Mesenchymal stem cell (in vitro differentiated cells and primary cell): ENCODE data around the gene TTC7B.

ENCODE experiments used
- DNase-seq: peaks from one replicate; pipeline ENCODE4 v3.0.0-alpha.2; 2013
- H2AFZ ChIP-seq: one replicate; pipeline ENCODE4 v1.6.1; 2013; ENCODE audit warnings: low read depth, mild to moderate bottlenecking, control low read depth, inconsistent platforms, low read length, moderate library complexity
- H2AK5ac ChIP-seq: 2 replicates; pipeline ENCODE4 v1.6.1; 2013; ENCODE audit warnings: low read length, moderate library complexity, mild to moderate bottlenecking, inconsistent platforms; ENCODE audit not compliant: severe bottlenecking
- H2BK120ac ChIP-seq: one replicate; pipeline ENCODE4 v1.6.1; 2013; ENCODE audit warnings: low read depth, mild to moderate bottlenecking, inconsistent platforms, low read length, moderate library complexity
- H2BK12ac ChIP-seq, 2 experiments: one replicate each; pipeline ENCODE4 v1.6.1; 2013; ENCODE audit warnings: inconsistent platforms in 2 of 2, low read length in 2 of 2, mild to moderate bottlenecking in 2 of 2, moderate library complexity in 2 of 2, control low read depth in 1 of 2
- H2BK15ac ChIP-seq: one replicate; pipeline ENCODE4 v1.6.1; 2013; ENCODE audit warnings: mild to moderate bottlenecking, low read depth, inconsistent platforms; ENCODE audit not compliant: poor library complexity, severe bottlenecking
- H2BK5ac ChIP-seq: 2 replicates; pipeline ENCODE4 v1.6.1; 2013; ENCODE audit warnings: low read depth, mild to moderate bottlenecking, low read length, control low read depth, inconsistent platforms; ENCODE audit not compliant: poor library complexity, severe bottlenecking
- H3K14ac ChIP-seq, 2 experiments: one replicate each; pipeline ENCODE4 v1.6.1; 2013; ENCODE audit warnings: inconsistent platforms in 2 of 2, low read length in 2 of 2, control low read depth in 1 of 2, mild to moderate bottlenecking in 1 of 2, moderate library complexity in 1 of 2
- H3K18ac ChIP-seq, 2 experiments: one replicate each; pipeline ENCODE4 v1.6.1; 2013; ENCODE audit warnings: inconsistent platforms in 2 of 2, low read length in 2 of 2, control low read depth in 1 of 2, low read depth in 1 of 2, mild to moderate bottlenecking in 1 of 2
- H3K23ac ChIP-seq, 2 experiments: one replicate each; pipeline ENCODE4 v1.6.1; 2013; ENCODE audit warnings: inconsistent platforms in 2 of 2, low read length in 2 of 2, mild to moderate bottlenecking in 2 of 2, moderate library complexity in 2 of 2, control low read depth in 1 of 2
- H3K27ac ChIP-seq: 2 replicates; pipeline ENCODE4 v1.5.1; 2013; ENCODE audit warnings: mild to moderate bottlenecking, moderate library complexity, low read length, control low read depth, inconsistent platforms; ENCODE audit not compliant: poor library complexity, severe bottlenecking
- H3K27me3 ChIP-seq, 2 experiments: 2 replicates each; pipeline versions ENCODE4 v1.6.1 to v1.7.0; 2013; ENCODE audit warnings: low read length in 2 of 2, mild to moderate bottlenecking in 2 of 2, moderate library complexity in 2 of 2, control low read depth in 1 of 2, inconsistent platforms in 1 of 2; ENCODE audit not compliant: control insufficient read depth in 1 of 2, insufficient read depth in 1 of 2
- H3K36me3 ChIP-seq, 2 experiments: 2 replicates each; pipeline versions ENCODE4 v1.6.1 to v1.7.0; 2013; ENCODE audit warnings: low read length in 2 of 2, control low read depth in 1 of 2, inconsistent platforms in 1 of 2, low read depth in 1 of 2, mild to moderate bottlenecking in 1 of 2; ENCODE audit not compliant: insufficient read depth in 2 of 2, control insufficient read depth in 1 of 2
- H3K4ac ChIP-seq, 2 experiments: one replicate each; pipeline ENCODE4 v1.6.1; 2013; ENCODE audit warnings: inconsistent platforms in 2 of 2, low read length in 2 of 2, mild to moderate bottlenecking in 2 of 2, moderate library complexity in 2 of 2, control low read depth in 1 of 2, low read depth in 1 of 2
- H3K4me1 ChIP-seq: 2 replicates; pipeline ENCODE4 v1.6.1; 2013; ENCODE audit warnings: low read depth, low read length, control low read depth; ENCODE audit not compliant: control insufficient read depth, insufficient read depth
- H3K4me2 ChIP-seq: 2 replicates; pipeline ENCODE4 v1.6.1; 2013; ENCODE audit warnings: low read length, mild to moderate bottlenecking, inconsistent platforms; ENCODE audit not compliant: poor library complexity, severe bottlenecking
- H3K4me3 ChIP-seq, 2 experiments: 2 replicates each; pipeline versions ENCODE4 v1.5.1 to v1.7.0; 2013; ENCODE audit warnings: low read length in 2 of 2, mild to moderate bottlenecking in 2 of 2, control low read depth in 1 of 2, low read depth in 1 of 2; ENCODE audit not compliant: insufficient read depth in 1 of 2
- H3K79me1 ChIP-seq: replicated peaks from 2 replicates; pipeline ENCODE4 v1.6.1; 2013; ENCODE audit warnings: mild to moderate bottlenecking, control low read depth, low read length, inconsistent platforms; ENCODE audit not compliant: poor library complexity, severe bottlenecking
- H3K9ac ChIP-seq: 2 replicates; pipeline ENCODE4 v1.7.0; 2013; ENCODE audit warnings: mild to moderate bottlenecking, low read length, moderate library complexity
- H3K9me3 ChIP-seq: 2 replicates; pipeline ENCODE4 v1.7.0; 2013; ENCODE audit warnings: mild to moderate bottlenecking, low read length; ENCODE audit not compliant: control insufficient read depth
- H4K8ac ChIP-seq: one replicate; pipeline ENCODE4 v1.6.1; 2013; ENCODE audit warnings: inconsistent platforms, mild to moderate bottlenecking, low read length, moderate library complexity
- H4K91ac ChIP-seq: one replicate; pipeline ENCODE4 v1.6.1; 2013; ENCODE audit warnings: mild to moderate bottlenecking, low read length, inconsistent platforms
- WGBS: methylation state at CpG from one replicate; pipeline ENCODE4 v1.1.7; 2013; ENCODE audit warnings: mixed read lengths; 5-methylcytosine and 5-hydroxymethylcytosine counted together

TTC7B gene

GRCh38 chr14:90728951-90729350 lies 87.3 kb downstream of the TTC7B start:
- Histone ChIP-seq H3K27ac (no peak overlapping the region), H3K4me2 (no peak overlapping the region), H3K23ac (no peak overlapping the region), H3K36me3 (peaks cover 6 to 16% of the 10 kb centered on the region in 2 experiments), H2BK12ac (no peak overlapping the region), H3K4me1 (no peaks in the 10 kb centered on the region), H2BK5ac (no peak overlapping the region), H2AFZ (no peak overlapping the region), H3K79me1 (peaks cover 6% of the 10 kb centered on the region), H3K18ac (no peak overlapping the region), H3K9me3 (no peaks in the 10 kb centered on the region), H4K91ac (no peak overlapping the region), H3K4ac (no peak overlapping the region), H3K9ac (no peak overlapping the region), H3K4me3 (no peak overlapping the region), H2BK15ac (no peak overlapping the region), H4K8ac (no peak overlapping the region), H3K14ac (no peak overlapping the region), H2AK5ac (no peak overlapping the region), H2BK120ac (no peak overlapping the region), H3K27me3 (no peaks in the 10 kb centered on the region)
- no peak for DNase-seq
- 92% methylated on average over 5 of the region's 5 CpGs for WGBS

DNA sequence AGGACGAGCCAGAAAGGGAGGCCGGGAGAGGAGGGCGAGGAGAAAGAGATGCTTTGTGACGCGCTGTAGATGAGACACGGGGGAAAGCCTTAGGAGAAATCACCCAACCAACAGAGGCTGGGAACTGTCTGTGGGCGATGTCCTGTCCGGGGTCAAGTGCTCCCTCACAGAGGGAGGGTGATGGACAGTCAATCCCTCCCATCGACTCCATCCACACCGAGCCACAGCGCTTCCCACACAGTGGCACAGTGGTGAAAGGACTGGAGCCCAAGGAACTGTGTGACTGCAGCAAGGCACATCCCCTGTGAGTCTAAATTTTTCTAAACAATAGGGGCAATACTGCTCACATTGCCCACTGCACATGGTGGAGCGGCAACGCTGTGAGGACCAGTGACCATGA lies 89.1 kb downstream of the TTC7B start:
- no peaks in the 10 kb centered on the region for H3K4me1 ChIP-seq
- H2BK15ac ChIP-seq, result no peak overlapping the region
- H3K27ac ChIP-seq, result no peak overlapping the region
- H3K79me1 ChIP-seq, result peaks cover 5% of the 10 kb centered on the region
- no peak overlapping the region for H3K23ac ChIP-seq
- peak overlapping the region in 1 of 2 experiments; percentile 28 for H3K4me3 ChIP-seq
- no peaks in the 10 kb centered on the region for H3K27me3 ChIP-seq
- no peak overlapping the region for H2AK5ac ChIP-seq
- DNase-seq, result no peak
- H3K18ac ChIP-seq, result no peak overlapping the region
- H2BK120ac ChIP-seq, result no peak overlapping the region
- no peak overlapping the region for H3K4ac ChIP-seq
- H2AFZ ChIP-seq, result no peak overlapping the region
- no peak overlapping the region for H3K4me2 ChIP-seq
- H3K9ac ChIP-seq, result peak overlapping the region; percentile 70
- H2BK5ac ChIP-seq, result no peak overlapping the region
- H2BK12ac ChIP-seq, result no peak overlapping the region
- no peaks in the 10 kb centered on the region for H3K9me3 ChIP-seq
- H4K91ac ChIP-seq, result no peak overlapping the region
- WGBS, result 95% methylated on average over 13 of the region's 13 CpGs
- H4K8ac ChIP-seq, result no peak overlapping the region
- H3K14ac ChIP-seq, result no peak overlapping the region
- H3K36me3 ChIP-seq, result peaks cover 6 to 21% of the 10 kb centered on the region in 2 experiments

- Histone ChIP-seq H2AFZ (no peak overlapping the region), H3K36me3 (peaks cover 9 to 25% of the 10 kb centered on the region in 2 experiments), H3K79me1 (peaks cover 5% of the 10 kb centered on the region), H3K4me1 (peaks cover 2% of the 10 kb centered on the region), H2AK5ac (no peak overlapping the region), H2BK120ac (no peak overlapping the region), H3K27me3 (no peaks in the 10 kb centered on the region), H3K18ac (no peak overlapping the region), H3K27ac (no peak overlapping the region), H4K8ac (no peak overlapping the region), H3K9ac (peak overlapping the region; percentile 70), H3K9me3 (no peaks in the 10 kb centered on the region), H2BK12ac (no peak overlapping the region), H2BK15ac (no peak overlapping the region), H3K14ac (no peak overlapping the region), H2BK5ac (no peak overlapping the region), H3K4ac (no peak overlapping the region), H4K91ac (no peak overlapping the region), H3K4me2 (no peak overlapping the region), H3K23ac (no peak overlapping the region), H3K4me3 (peak overlapping the region in 1 of 2 experiments; percentile 28)
- DNase-seq, result peak; percentile 13
- 77% methylated on average over 9 of the region's 9 CpGs for WGBS
Measured at GRCh38 chr14:90726656-90727055, 89.6 kb downstream of the TTC7B start.

GRCh38 chr14:90724866-90725265 lies 91.4 kb downstream of the TTC7B start:
- Histone ChIP-seq H4K91ac (no peak overlapping the region), H3K9ac (no peak overlapping the region), H2BK5ac (no peak overlapping the region), H3K4me3 (no peak overlapping the region), H2BK12ac (no peak overlapping the region), H2AFZ (no peak overlapping the region), H3K4me1 (peaks cover 2% of the 10 kb centered on the region), H2BK120ac (no peak overlapping the region), H3K79me1 (peaks cover 5% of the 10 kb centered on the region), H3K23ac (no peak overlapping the region), H3K4me2 (no peak overlapping the region), H3K27me3 (no peaks in the 10 kb centered on the region), H2AK5ac (no peak overlapping the region), H3K14ac (no peak overlapping the region), H3K4ac (no peak overlapping the region), H3K27ac (no peak overlapping the region), H2BK15ac (no peak overlapping the region), H3K9me3 (no peaks in the 10 kb centered on the region), H3K18ac (no peak overlapping the region), H3K36me3 (peaks cover 9 to 28% of the 10 kb centered on the region in 2 experiments), H4K8ac (no peak overlapping the region)
- WGBS, result 97% methylated on average over 3 of the region's 3 CpGs
- no peak for DNase-seq
